Activated B cell treated with CpG ODN at 0.5 μM for 24 hours (primary cell): ENCODE results near the gene FARS2. TPM values are rescaled to one million over a fixed set of nuclear protein-coding genes. Genes with fewer than 3 reads are reported as not detected.

Experiments used
- ATAC-seq: fragments of 200-7000 bp; cut with Tn5 transposase; one replicate; pipeline ENCODE4 v1.10.0; 2021; ENCODE audit warnings: low read depth, mild to moderate bottlenecking, moderate library complexity
- CTCF ChIA-PET: fragments of 350-600 bp; sonication (Branson Sonifier 250); formaldehyde crosslinking; loops from one replicate; lab custom pipeline; 2021; ENCODE audit warnings: antibody characterized with exemption; lab: Charles Lee
- POLR2A ChIA-PET: fragments of 350-600 bp; sonication (Branson Sonifier 250); formaldehyde crosslinking; loops from one replicate; lab custom pipeline; 2021; ENCODE audit warnings: antibody characterized with exemption; lab: Charles Lee
- DNase-seq: peaks from one replicate; pipeline ENCODE4 v3.0.0; 2022
- H3K27ac Mint-ChIP-seq: one replicate; pipeline ENCODE4 v1.8.0; 2020; ENCODE audit warnings: mixed read lengths
- H3K27me3 Mint-ChIP-seq: one replicate; pipeline ENCODE4 v1.8.0; 2021; ENCODE audit warnings: mixed read lengths
- H3K36me3 Mint-ChIP-seq: one replicate; pipeline ENCODE4 v1.8.0; 2021; ENCODE audit warnings: low read depth, mixed read lengths
- H3K4me1 Mint-ChIP-seq: one replicate; pipeline ENCODE4 v1.8.0; 2021; ENCODE audit warnings: mixed read lengths
- H3K4me3 Mint-ChIP-seq: one replicate; pipeline ENCODE4 v1.8.0; 2020; ENCODE audit warnings: mild to moderate bottlenecking, mixed read lengths
- H3K9me3 Mint-ChIP-seq: one replicate; pipeline ENCODE4 v1.8.0; 2020; ENCODE audit warnings: mixed read lengths
- intact Hi-C: fragments of 100-400 bp; cut with micrococcal nuclease; formaldehyde crosslinking; loops from one replicate; pipeline ENCODE4 v1.15.1; 2024
- total RNA-seq: library from RNA; stranded (reverse); gene quantifications from 2 replicates; pipeline ENCODE4 v1.2.3, GENCODE V29; 2022
- TF ChIP-seq, protein P1 (sequence below): fragments of 200-600 bp; IDR thresholded peaks from one replicate; pipeline ENCODE4 v1.8.0; 2022; ENCODE audit warnings: antibody characterized with exemption, mild to moderate bottlenecking

FARS2 gene
- total RNA-seq, 1 donor from 2014 or later = 32.7 TPM

GRCh38 chr6:5247201-5247600 lies 14.1 kb upstream of the FARS2 start:
- POLR2A ChIA-PET = no interaction called here
- H3K27ac Mint-ChIP-seq = no peak overlapping the region
- TF ChIP-seq, protein P1, sequence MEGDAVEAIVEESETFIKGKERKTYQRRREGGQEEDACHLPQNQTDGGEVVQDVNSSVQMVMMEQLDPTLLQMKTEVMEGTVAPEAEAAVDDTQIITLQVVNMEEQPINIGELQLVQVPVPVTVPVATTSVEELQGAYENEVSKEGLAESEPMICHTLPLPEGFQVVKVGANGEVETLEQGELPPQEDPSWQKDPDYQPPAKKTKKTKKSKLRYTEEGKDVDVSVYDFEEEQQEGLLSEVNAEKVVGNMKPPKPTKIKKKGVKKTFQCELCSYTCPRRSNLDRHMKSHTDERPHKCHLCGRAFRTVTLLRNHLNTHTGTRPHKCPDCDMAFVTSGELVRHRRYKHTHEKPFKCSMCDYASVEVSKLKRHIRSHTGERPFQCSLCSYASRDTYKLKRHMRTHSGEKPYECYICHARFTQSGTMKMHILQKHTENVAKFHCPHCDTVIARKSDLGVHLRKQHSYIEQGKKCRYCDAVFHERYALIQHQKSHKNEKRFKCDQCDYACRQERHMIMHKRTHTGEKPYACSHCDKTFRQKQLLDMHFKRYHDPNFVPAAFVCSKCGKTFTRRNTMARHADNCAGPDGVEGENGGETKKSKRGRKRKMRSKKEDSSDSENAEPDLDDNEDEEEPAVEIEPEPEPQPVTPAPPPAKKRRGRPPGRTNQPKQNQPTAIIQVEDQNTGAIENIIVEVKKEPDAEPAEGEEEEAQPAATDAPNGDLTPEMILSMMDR = no peak
- H3K4me1 Mint-ChIP-seq = no peaks in the 10 kb centered on the region
- peaks cover 23% of the 10 kb centered on the region for H3K36me3 Mint-ChIP-seq
- H3K27me3 Mint-ChIP-seq = no peaks in the 10 kb centered on the region
- CTCF ChIA-PET = no interaction called here
- ATAC-seq (no peak), DNase-seq (no peak)
- H3K9me3 Mint-ChIP-seq = peaks cover 5% of the 10 kb centered on the region
- intact Hi-C loops = no loop called here
- H3K4me3 Mint-ChIP-seq = no peak overlapping the region

DNA sequence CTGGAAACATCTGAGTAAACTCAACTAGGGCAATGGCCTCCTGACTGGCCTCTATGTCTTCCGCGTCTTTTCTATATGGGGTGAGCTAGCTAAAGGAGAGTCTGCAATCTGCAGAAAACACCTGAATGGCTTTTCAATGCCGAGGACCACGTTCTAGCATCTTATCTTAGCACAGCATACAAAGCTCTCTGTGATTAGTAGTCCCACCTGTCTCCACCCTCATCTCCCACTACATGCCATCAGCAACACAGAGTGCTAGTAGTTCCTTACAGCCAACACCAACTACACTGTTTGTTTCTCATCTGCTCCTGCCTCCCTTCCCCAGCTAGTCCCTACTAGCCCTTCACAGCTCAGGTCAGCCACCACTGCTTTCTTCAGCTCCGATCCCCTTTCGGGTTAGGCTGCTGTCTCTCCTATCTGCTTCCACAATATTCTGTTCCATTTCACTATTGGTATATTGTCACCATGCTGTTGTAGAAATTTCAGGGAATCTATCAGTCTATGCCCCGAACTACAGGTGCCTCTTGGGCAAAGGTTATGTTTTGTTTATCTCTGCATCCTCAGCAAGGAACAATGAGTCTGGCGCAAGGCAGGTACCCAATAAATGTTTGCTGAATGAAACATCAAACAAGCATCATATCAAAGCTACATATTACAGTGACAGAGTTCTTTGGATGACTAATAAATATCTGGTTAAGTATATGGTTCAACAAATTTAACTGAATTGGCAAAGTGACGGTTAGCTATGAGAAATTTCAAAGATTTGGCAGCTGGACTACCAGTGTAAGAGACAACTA lies 12.8 kb upstream of the FARS2 start:
- H3K27me3 Mint-ChIP-seq = no peaks in the 10 kb centered on the region
- CTCF ChIA-PET = interaction anchor here (0.6 kb wide), 1 partner anchor 153 kb away, joined by 4 read pairs; no protein-coding TSS in a partner anchor
- no peak overlapping the region for H3K4me3 Mint-ChIP-seq
- H3K27ac Mint-ChIP-seq = no peak overlapping the region
- peaks cover 5% of the 10 kb centered on the region for H3K9me3 Mint-ChIP-seq
- no peaks in the 10 kb centered on the region for H3K4me1 Mint-ChIP-seq
- TF ChIP-seq, protein P1 = no peak
- intact Hi-C loops = no loop called here
- POLR2A ChIA-PET = no interaction called here
- no peak for ATAC-seq
- H3K36me3 Mint-ChIP-seq = peaks cover 24% of the 10 kb centered on the region
- no peak for DNase-seq

DNA sequence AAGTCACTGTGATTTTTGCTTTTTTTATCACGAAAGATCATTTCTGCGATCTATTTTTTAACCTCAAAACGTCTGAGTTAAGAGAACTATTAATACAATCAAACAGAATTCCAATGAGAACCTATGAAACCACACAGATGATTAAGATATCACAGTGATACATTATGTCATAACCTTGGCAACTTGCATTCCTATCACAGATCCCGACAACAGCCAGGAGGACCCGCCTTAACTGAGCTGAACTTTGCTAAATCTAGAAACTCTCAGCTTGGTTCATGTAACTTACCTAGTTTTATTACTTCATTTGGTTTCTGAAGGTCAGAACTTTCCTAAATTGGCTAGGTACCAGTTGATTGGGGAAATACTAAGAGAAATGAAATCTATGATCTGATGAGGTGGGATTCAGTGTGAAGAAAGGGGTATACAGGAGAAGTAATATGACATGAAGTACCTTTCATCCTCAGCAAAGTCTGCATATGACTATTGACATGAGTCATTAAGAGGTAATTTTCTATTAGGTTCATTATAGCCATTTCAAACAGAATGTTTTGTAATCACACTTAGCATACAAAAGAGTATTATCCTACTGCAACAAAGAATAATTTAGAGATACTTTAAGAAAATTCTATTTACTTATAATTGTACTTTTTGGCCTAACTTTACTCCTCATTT lies 11.7 kb upstream of the FARS2 start:
- no peak for DNase-seq
- ChIA-PET POLR2A (no interaction called here), CTCF (no interaction called here)
- intact Hi-C loops = no loop called here
- TF ChIP-seq, protein P1 = no peak
- H3K9me3 Mint-ChIP-seq = peaks cover 5% of the 10 kb centered on the region
- H3K27me3 Mint-ChIP-seq = no peaks in the 10 kb centered on the region
- no peak overlapping the region for H3K27ac Mint-ChIP-seq
- peaks cover 29% of the 10 kb centered on the region for H3K36me3 Mint-ChIP-seq
- no peak overlapping the region for H3K4me3 Mint-ChIP-seq
- no peak for ATAC-seq
- H3K4me1 Mint-ChIP-seq = no peaks in the 10 kb centered on the region

GRCh38 chr6:5250451-5250850 lies 10.9 kb upstream of the FARS2 start:
- intact Hi-C loops = no loop called here
- DNase-seq = no peak
- Mint-ChIP-seq H3K36me3 (peaks cover 29% of the 10 kb centered on the region), H3K4me3 (no peak overlapping the region), H3K9me3 (peaks cover 5% of the 10 kb centered on the region), H3K27me3 (no peaks in the 10 kb centered on the region), H3K27ac (no peak overlapping the region), H3K4me1 (no peaks in the 10 kb centered on the region)
- CTCF ChIA-PET = interaction anchor here (1.2 kb wide), 1 partner anchor 52 kb away, joined by 5 read pairs; no protein-coding TSS in a partner anchor
- ATAC-seq = no peak
- POLR2A ChIA-PET = no interaction called here
- TF ChIP-seq, protein P1 = no peak

DNA sequence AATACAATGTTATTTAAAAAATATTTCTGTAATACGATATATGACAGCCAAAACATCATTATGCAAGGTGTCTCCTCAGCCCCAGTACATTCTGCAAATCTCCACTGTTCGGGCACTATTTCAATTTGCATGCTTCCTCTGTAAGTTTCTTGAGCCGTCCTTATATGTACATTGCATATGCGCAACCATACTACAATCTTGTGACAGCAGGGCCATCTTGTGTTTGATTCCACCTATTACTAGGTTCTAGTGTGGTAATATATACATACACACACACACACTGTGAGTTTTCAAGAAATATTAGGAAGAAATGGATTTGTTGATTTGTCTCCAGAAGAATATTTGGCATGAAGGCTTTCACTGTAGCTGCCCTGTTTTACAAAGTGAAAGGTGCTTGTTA lies 10.4 kb upstream of the FARS2 start:
- H3K4me1 Mint-ChIP-seq = no peaks in the 10 kb centered on the region
- intact Hi-C loops = no loop called here
- no peak for DNase-seq
- no peak overlapping the region for H3K4me3 Mint-ChIP-seq
- no peak overlapping the region for H3K27ac Mint-ChIP-seq
- H3K36me3 Mint-ChIP-seq = peaks cover 29% of the 10 kb centered on the region
- H3K9me3 Mint-ChIP-seq = peaks cover 5% of the 10 kb centered on the region
- no peaks in the 10 kb centered on the region for H3K27me3 Mint-ChIP-seq
- POLR2A ChIA-PET = no interaction called here
- ATAC-seq = no peak
- CTCF ChIA-PET = interaction anchor here (1.2 kb wide), 1 partner anchor 52 kb away, joined by 5 read pairs; no protein-coding TSS in a partner anchor
- TF ChIP-seq, protein P1 = no peak
